A549 (cell line): ENCODE results near the gene VEZT. TPM values are rescaled to one million over a fixed set of nuclear protein-coding genes. Genes with fewer than 3 reads are reported as not detected.

ENCODE experiments used
- ATAC-seq, 2 experiments: fragments of 200-7000 bp in 1 of 2; fragments of >200 bp in 1 of 2; cut with Nextera tagmentation in 1 of 2; cut with Tn5 transposase in 1 of 2; 3 replicates each; pipeline versions ENCODE4 v1.8.0 to v1.9.1; 2018 to 2020; ENCODE audit warnings: mild to moderate bottlenecking in 1 of 2, moderate library complexity in 1 of 2
- CTCF ChIA-PET: fragments of 300-600 bp; sonication (Branson Sonifier 250); formaldehyde crosslinking; extraction: SDS; loops from one replicate; lab custom pipeline; 2021; ENCODE audit warnings: antibody characterized with exemption, inconsistent platforms; lab: Yijun Ruan, JAX
- POLR2A ChIA-PET: fragments of 350-600 bp; formaldehyde crosslinking; extraction: SDS; loops from one replicate; lab custom pipeline; 2021; ENCODE audit warnings: antibody characterized with exemption, inconsistent platforms; lab: Yijun Ruan, JAX
- DNase-seq, 2 experiments: peaks; one replicate each; pipeline versions ENCODE4 v3.0.0 to v3.0.0-alpha.2; 2011 to 2016; ENCODE audit warnings: low read depth in 1 of 2, low spot score in 1 of 2
- FAIRE-seq: peaks from 2 replicates; lab custom pipeline; 2011; peaks lifted over from hg19 to GRCh38; lab: Jason Lieb, UNC
- H3K27ac ChIP-seq, 2 experiments: fragments of >200 bp; sonication (Bioruptor Twin); formaldehyde crosslinking; 3 replicates each; pipeline ENCODE4 v1.5.1; 2016 to 2017
- H3K4me1 ChIP-seq: fragments of >200 bp; sonication (Bioruptor Twin); formaldehyde crosslinking; 3 replicates; pipeline ENCODE4 v1.6.1; 2016
- H3K4me2 ChIP-seq: fragments of >200 bp; sonication (Bioruptor Twin); formaldehyde crosslinking; 3 replicates; pipeline ENCODE4 v1.6.1; 2016
- H3K4me3 ChIP-seq: fragments of >200 bp; sonication (Bioruptor Twin); formaldehyde crosslinking; 3 replicates; pipeline ENCODE4 v1.5.1; 2016
- H3K9me3 ChIP-seq: fragments of >200 bp; sonication (Bioruptor Twin); formaldehyde crosslinking; 3 replicates; pipeline ENCODE4 v1.6.1; 2016
- BCL3 ChIP-seq: fragments of >200 bp; sonication (Bioruptor Twin); formaldehyde crosslinking; IDR thresholded peaks from 3 replicates; pipeline ENCODE4 v1.6.1; 2016
- E2F6 ChIP-seq: IDR thresholded peaks from 2 replicates; pipeline ENCODE4 v1.6.1; 2012; ENCODE audit warnings: low read depth, borderline replicate concordance
- ELK1 ChIP-seq: fragments of 150-350 bp; IDR thresholded peaks from 2 replicates; pipeline ENCODE4 v1.6.1; 2014; ENCODE audit warnings: low read depth, mild to moderate bottlenecking, low read length
- EP300 ChIP-seq, 2 experiments: fragments of >200 bp; sonication (Bioruptor Twin); formaldehyde crosslinking; IDR thresholded peaks; 2 replicates in 1 of 2; 3 replicates in 1 of 2; pipeline ENCODE4 v1.6.1; 2016 to 2017
- ESRRA ChIP-seq: fragments of 150-350 bp; IDR thresholded peaks from 2 replicates; pipeline ENCODE4 v1.6.1; 2014; ENCODE audit warnings: mild to moderate bottlenecking, low read length, borderline replicate concordance
- FOSB ChIP-seq: fragments of 250-450 bp; sonication (Bioruptor Pico); IDR thresholded peaks from 2 replicates; pipeline ENCODE4 v1.5.0; 2020; ENCODE audit warnings: mild to moderate bottlenecking, moderate library complexity
- HDAC2 ChIP-seq: fragments of 200-600 bp; sonication (generic); IDR thresholded peaks from 2 replicates; pipeline ENCODE4 v1.6.1; 2016
- HES2 ChIP-seq: fragments of >200 bp; sonication (Bioruptor Twin); formaldehyde crosslinking; IDR thresholded peaks from 2 replicates; pipeline ENCODE4 v1.6.1; 2016
- HMGXB4 ChIP-seq: fragments of 250-450 bp; sonication (Bioruptor Pico); IDR thresholded peaks from 2 replicates; pipeline ENCODE4 v1.5.0; 2021; ENCODE audit warnings: mild to moderate bottlenecking, moderate library complexity, borderline replicate concordance
- HOXB13 ChIP-seq: fragments of 250-450 bp; sonication (Bioruptor Pico); IDR thresholded peaks from 2 replicates; pipeline ENCODE4 v1.5.0; 2020; ENCODE audit warnings: low read depth, mild to moderate bottlenecking, moderate library complexity
- HOXB5 ChIP-seq: fragments of 250-450 bp; sonication (Bioruptor Pico); IDR thresholded peaks from 2 replicates; pipeline ENCODE4 v1.5.0; 2020; ENCODE audit warnings: mild to moderate bottlenecking, moderate library complexity
- JUNB ChIP-seq: fragments of >200 bp; sonication (Bioruptor Twin); formaldehyde crosslinking; IDR thresholded peaks from 2 replicates; pipeline ENCODE4 v1.6.1; 2016
- MYC ChIP-seq: IDR thresholded peaks from 2 replicates; pipeline ENCODE4 v1.6.1; 2012; ENCODE audit warnings: mild to moderate bottlenecking, inconsistent platforms, low read length, improper control_type of control experiment, borderline replicate concordance
- NR3C1 ChIP-seq: fragments of >200 bp; sonication (Bioruptor Twin); formaldehyde crosslinking; IDR thresholded peaks from 3 replicates; pipeline ENCODE4 v1.6.1; 2017
- RAD21 ChIP-seq, 2 experiments: fragments of >200 bp in 1 of 2; sonication (Bioruptor Twin) in 1 of 2; formaldehyde crosslinking in 1 of 2; IDR thresholded peaks in 1 of 2; conservative IDR thresholded peaks in 1 of 2; 2 replicates in 1 of 2; 3 replicates in 1 of 2; pipeline ENCODE4 v1.6.1; 2012 to 2018; ENCODE audit warnings: inconsistent platforms in 1 of 2
- RCOR1 ChIP-seq: fragments of 150-350 bp; IDR thresholded peaks from 2 replicates; pipeline ENCODE4 v1.6.1; 2014; ENCODE audit warnings: antibody characterized with exemption, low read length, low read depth
- RFX5 ChIP-seq: fragments of 450-650 bp; IDR thresholded peaks from 2 replicates; pipeline ENCODE4 v1.7.1; 2014; ENCODE audit warnings: antibody characterized with exemption, mild to moderate bottlenecking, moderate library complexity
- RNF2 ChIP-seq: fragments of 200-600 bp; sonication (generic); IDR thresholded peaks from 2 replicates; pipeline ENCODE4 v1.6.1; 2016; ENCODE audit warnings: low read depth, mild to moderate bottlenecking, antibody characterized with exemption, moderate library complexity, borderline replicate concordance
- TFCP2L1 ChIP-seq: fragments of 250-450 bp; sonication (Bioruptor Pico); IDR thresholded peaks from 2 replicates; pipeline ENCODE4 v1.5.0; 2021; ENCODE audit warnings: mild to moderate bottlenecking
- USF2 ChIP-seq: fragments of 450-650 bp; IDR thresholded peaks from 2 replicates; pipeline ENCODE4 v1.6.1; 2014; ENCODE audit warnings: antibody characterized with exemption
- ZFP36 ChIP-seq: fragments of 450-650 bp; IDR thresholded peaks from 2 replicates; pipeline ENCODE4 v1.6.1; 2014; ENCODE audit warnings: borderline replicate concordance; ENCODE audit not compliant: partially characterized antibody
- WGBS: methylation state at CpG from one replicate; pipeline ENCODE4 v1.1.6; 2017; ENCODE audit errors: missing lambda C conversion rate; 5-methylcytosine and 5-hydroxymethylcytosine counted together
- polyA plus RNA-seq, 4 experiments: library from polyadenylated mRNA; depleted of rRNA in 3 of 4; stranded (reverse); fragments of >200 nt; fragmentation: RNase III in 1 of 4; extraction: RNeasy Plus Mini Kit Qiagen cat#74134 plus additional on column Dnase treatment in 1 of 4; gene quantifications; 2 replicates in 3 of 4; 3 replicates in 1 of 4; pipeline ENCODE4 v1.2.3, GENCODE V29; 2011 to 2017

VEZT gene
- polyA plus RNA-seq, 2 of the 4 experiments (the other 2 are of a cell fraction): 87.1 to 259 TPM

- no peak for TF ChIP-seq MYC
- no peak for TF ChIP-seq RCOR1
- TF ChIP-seq JUNB: no peak
- TF ChIP-seq ELK1: no peak
- DNase-seq (no peak), FAIRE-seq (no peak), ATAC-seq (no peak)
- Histone ChIP-seq H3K4me2 (no peak overlapping the region), H3K9me3 (0 out of 3 replicates have a peak, but pooled peaks cover 2% of the 10 kb centered on the region), H3K4me3 (no peak overlapping the region), H3K27ac (no peak overlapping the region), H3K4me1 (peaks cover 18% of the 10 kb centered on the region; the same call in 2 of the 3 replicates)
- 72% methylated on average over 6 of the region's 6 CpGs for WGBS
- ChIA-PET CTCF (interaction anchor here (1.5 to 1.6 kb wide), 3 partner anchors 127 to 232 kb away, joined by 3 to 8 read pairs (median 4); partner anchors contain the start of gene FGD6), POLR2A (no interaction called here)
Observed at GRCh38 chr12:95343461-95344230, 126.0 kb downstream of the VEZT start.

- no peak for DNase-seq
- Histone ChIP-seq H3K9me3 (no peaks in the 10 kb centered on the region), H3K4me1 (no peaks in the 10 kb centered on the region), H3K4me2 (no peak overlapping the region), H3K27ac (no peak overlapping the region), H3K4me3 (no peak overlapping the region)
- no peak for FAIRE-seq
- ChIA-PET CTCF (no interaction called here), POLR2A (no interaction called here)
- no peak for ATAC-seq
- TF ChIP-seq BCL3 (no peak), EP300 (IDR thresholded peaks at IDR 0.05) (no peak), USF2 (no peak), HDAC2 (no peak), E2F6 (no peak), ZFP36 (no peak), TFCP2L1 (no peak), HOXB5 (CRISPR knock-in tag) (no peak), RCOR1 (no peak)
- 88% methylated on average over 7 of the region's 7 CpGs for WGBS
Observed at GRCh38 chr12:95349291-95349690, 131.7 kb downstream of the VEZT start.

- no peak overlapping the region for H3K4me2 ChIP-seq
- TF ChIP-seq RAD21 (conservative IDR thresholded peaks at IDR 0.05 in 1 of 2, IDR thresholded peaks at IDR 0.05 in 1 of 2): no peak
- no peak for TF ChIP-seq HES2
- TF ChIP-seq FOSB (CRISPR knock-in tag): no peak
- no peak for TF ChIP-seq RFX5
- no peak for TF ChIP-seq EP300 (IDR thresholded peaks at IDR 0.05)
- TF ChIP-seq ESRRA: no peak
- no peak for TF ChIP-seq NR3C1
- TF ChIP-seq HOXB13 (CRISPR knock-in tag): no peak
- no peak for TF ChIP-seq HMGXB4 (CRISPR knock-in tag)
- no peak for TF ChIP-seq RNF2
- H3K27ac ChIP-seq: no peak overlapping the region
- FAIRE-seq: no peak
- no peaks in the 10 kb centered on the region for H3K4me1 ChIP-seq
- peak in 1 of 2 experiments; percentile 65; a peak in 4 of 6 replicates for ATAC-seq
- CTCF ChIA-PET: interaction anchor here (0.9 to 1.6 kb wide), 4 partner anchors 10 to 182 kb away, joined by 3 to 9 read pairs (median 6); no protein-coding TSS in a partner anchor
- DNase-seq: no peak
- POLR2A ChIA-PET: no interaction called here
- 87% methylated on average over 6 of the region's 6 CpGs for WGBS
- H3K4me3 ChIP-seq: no peak overlapping the region
- H3K9me3 ChIP-seq: no peaks in the 10 kb centered on the region
Observed at GRCh38 chr12:95351748-95352147, 134.1 kb downstream of the VEZT start.
